DND-41 (cell line): Measurements from ENCODE around the gene DYNC1H1.

ENCODE experiments used
- CTCF ChIP-seq: IDR thresholded peaks from 2 replicates; pipeline ENCODE4 v1.5.1; 2012; ENCODE audit warnings: borderline replicate concordance, low read length, moderate library complexity, mild to moderate bottlenecking; ENCODE audit not compliant: poor library complexity, severe bottlenecking; ENCODE audit errors: extremely low read depth
- EZH2 ChIP-seq: IDR thresholded peaks from 3 replicates; pipeline ENCODE4 v1.6.1; 2012; ENCODE audit warnings: borderline replicate concordance, low read depth, mild to moderate bottlenecking, moderate library complexity, low read length, inconsistent platforms; ENCODE audit not compliant: severe bottlenecking

GRCh38 chr14:102078831-102079699, 114.7 kb downstream of the DYNC1H1 start:
- no peak for TF ChIP-seq CTCF
- no peak for TF ChIP-seq EZH2
